GM19238 (cell line): Measurements from ENCODE around the gene RRBP1.

Experiments
- DNase-seq: peaks from one replicate; pipeline ENCODE4 v3.0.0; 2011; ENCODE audit warnings: low spot score; ENCODE audit not compliant: insufficient read length

The RRBP1 gene

DNA sequence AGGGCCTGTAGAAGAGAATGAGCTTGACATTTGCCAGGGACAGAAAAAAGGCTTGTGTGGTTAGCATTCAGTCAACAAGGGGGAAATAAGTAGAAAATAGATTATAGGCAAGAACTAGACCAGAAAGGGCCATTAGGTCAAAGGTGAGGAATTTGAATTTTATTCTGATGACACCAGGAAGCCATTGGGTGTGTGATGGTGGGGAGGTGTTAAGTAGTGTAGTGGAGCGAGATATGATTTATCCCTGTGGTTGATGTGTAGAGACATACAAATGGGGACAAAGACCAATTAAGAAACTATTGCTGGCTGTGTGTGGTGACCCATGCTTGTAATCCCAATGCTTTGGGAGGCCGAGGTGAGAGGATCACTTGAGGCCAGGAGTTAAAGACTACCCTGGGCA, 101.1 kb downstream of the RRBP1 start:
- no peak for DNase-seq

DNA sequence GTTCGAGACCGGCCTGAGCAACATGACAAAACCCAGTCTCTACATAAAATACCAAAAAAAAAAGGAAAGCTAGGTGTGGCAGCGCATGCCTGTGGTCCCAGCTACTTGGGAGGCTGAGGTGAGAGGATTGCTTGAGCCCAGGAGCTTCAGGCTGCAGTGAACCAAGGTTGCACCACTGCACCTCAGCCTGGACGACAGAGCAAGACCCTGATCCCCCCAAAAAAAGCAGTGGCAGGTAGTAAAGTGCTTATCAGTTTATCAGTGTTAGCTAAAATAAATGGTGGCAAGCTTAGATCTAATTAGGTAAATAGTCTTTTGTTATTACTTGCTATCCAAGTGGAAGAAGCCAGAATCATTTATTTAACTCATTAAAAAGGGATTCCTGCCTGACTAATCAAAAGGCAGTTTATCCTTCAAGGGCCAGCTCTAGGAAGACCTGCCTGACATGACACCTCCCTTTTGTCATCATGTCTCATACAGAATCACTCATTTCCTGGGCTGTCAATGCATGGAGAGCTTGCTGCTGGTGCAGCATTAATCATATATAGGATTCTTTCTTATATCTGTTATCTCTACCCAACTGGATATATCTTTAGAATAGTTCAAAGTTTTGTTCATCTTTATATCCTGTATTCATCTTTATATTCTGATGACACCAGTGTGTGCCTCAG, 102.5 kb downstream of the RRBP1 start:
- no peak for DNase-seq

DNA sequence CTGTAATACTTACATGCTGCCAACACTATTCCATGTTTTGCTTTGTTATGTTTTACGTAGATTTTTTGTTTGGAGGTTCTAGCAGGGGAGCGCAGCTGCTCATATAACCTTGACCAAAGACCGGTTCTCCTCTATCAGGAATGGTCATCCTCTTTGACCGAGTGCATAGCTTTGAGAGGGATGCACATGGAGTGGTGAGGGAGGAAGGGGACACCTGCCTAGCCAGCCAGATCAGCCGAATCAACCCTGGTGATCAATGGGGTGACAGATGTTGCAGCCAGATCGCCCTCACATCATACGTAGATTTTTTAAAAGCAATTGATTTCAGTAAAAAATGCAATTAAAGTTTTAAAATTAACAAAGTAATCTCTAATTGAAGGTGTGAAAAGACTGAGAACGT, 105.8 kb downstream of the RRBP1 start:
- DNase-seq = no peak

DNA sequence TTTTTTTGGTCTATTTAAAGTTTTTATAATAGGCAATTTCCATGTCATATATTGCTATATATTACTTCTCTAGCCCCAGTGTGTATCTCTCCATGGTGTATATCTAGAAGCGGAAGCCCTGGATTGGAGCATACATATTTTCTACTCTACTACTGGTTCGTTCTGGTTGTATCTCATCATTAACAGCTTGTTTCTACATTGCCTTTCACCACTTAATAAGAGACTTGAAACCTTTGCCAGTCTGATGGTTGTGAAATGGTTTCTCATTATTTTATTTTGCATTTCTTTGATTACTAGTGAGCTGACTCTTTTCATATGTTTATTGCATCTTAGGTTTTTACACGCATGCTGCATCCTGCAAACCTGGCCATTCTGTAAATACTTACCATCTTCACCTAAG, 108.6 kb downstream of the RRBP1 start:
- DNase-seq = no peak

DNA sequence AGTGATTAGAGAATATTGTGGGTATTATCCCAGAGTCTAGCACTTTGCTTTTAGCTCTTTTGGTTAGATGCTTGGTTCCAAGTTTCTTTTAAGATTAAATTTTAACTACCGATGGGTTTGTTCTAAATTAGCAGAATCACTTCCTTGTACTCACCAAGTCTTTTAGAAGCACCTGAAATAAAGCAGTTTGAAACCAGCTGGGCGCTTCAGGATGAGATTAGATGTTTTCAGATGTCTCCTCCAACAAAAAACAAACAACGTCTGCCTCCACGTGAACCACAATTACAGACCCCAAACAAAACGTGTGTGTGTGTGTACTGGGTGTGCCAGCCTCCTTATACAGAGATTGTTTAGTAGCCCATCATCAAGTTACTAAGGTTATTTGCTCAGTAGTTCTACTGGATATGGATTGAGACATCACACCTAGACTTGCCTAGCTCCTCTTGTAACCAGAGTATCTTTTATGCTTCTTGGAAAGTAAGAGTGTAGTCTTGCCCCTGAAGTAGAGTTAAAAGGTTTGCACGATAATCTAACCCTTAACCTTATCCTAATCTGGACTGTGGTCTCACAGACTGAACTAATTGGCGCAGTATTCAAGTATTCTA, 109.9 kb downstream of the RRBP1 start:
- DNase-seq = no peak

DNA sequence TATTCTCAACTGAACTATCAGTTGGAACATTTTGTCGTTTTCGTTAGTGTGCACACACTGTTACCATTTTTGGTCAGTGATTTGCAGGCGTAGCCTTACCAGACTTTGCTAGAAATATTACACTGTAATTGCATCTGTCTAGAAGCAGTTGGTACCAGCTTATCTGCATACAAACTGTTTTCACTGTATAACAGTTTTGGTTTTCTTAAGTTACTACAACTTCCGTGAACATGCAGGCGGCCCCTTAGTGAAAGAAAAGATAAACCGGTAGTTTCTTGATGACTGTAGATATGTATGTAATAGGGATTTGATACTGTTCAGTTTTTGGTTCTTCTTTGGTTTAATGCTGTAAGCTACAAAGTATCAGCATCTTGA, 110.9 kb downstream of the RRBP1 start:
- no peak for DNase-seq

DNA sequence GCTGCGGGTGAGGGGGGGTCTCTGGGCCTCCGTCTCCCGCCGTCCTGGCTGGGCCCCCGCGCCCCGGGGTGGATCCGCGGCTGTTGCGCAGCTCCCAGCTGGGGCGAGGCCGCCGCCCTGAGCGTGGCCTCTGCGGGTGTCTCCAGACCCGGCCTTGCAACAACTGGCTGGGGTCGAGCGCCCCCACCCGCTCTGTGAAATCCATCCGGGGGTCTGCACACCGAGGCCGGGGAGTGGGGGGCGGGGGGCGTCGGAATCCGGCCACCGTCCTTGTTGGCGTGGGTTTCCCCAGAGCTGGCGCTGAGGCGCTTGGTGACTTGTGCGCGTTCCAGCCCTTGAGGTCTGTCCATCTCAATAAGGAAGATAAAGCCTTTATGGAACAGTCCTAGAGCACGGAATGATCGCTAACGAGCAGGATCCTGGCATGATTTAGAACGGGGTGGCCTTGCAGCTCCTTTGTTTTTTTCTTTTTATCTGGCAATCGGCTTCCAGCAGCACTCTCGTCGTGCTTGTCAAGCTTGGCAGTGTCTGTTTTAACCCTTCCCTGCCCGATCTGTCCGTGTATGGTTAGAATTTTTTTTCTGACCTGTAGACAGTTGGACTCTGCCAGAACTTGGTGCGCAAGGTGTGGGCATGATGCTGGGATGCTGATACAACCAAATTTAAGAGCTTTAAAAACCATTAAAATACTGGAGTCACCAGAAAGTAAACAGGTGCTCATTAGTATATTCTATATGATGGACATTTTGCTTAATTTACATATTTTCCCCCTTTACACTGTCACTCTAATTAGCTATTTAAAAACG, 111.5 kb downstream of the RRBP1 start:
- peak; percentile 21 for DNase-seq

DNA sequence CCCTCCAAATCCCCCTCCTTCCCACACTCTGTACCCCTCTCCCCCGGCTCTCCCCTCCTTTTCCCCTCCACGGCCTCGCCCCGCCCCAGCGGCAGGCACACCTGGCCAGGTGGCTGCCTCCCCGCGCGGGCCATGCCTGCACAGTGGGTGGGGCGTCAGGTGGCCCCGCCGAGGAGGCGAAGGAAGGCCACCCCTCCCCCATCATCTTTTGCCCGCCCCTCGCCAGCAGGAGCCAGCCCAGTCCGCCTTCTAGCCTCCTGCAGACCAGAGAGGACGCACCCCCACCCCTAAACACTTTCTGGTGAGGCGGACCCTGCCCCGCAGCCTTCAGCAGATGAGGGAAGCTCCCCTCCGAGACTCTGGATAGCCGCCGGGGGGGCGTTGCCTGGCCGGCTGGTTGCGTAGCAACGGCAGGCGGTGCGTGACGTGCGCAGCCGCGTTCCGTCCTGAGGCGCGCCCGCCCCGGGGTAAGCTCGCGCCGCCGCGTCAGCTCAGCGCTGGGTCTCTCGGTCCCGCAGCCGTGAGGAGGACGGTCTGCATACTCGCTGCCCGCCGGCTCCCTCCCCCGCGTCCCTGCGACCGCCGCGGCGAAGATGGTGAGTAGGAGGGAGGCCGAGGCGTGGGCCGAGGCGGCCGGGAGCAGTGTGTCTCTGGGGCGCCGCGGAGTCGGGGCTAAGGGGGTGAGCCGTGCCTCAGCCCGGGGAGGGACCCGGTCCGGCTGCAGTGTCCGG, 112.3 kb downstream of the RRBP1 start, which contains the start of gene DSTN:
TSS of gene DSTN (plus strand) at position 460 of the 731 bp plus-strand sequence. CDS start at position 594, 134 bp downstream.
- DNase-seq = peak; percentile 84

DNA sequence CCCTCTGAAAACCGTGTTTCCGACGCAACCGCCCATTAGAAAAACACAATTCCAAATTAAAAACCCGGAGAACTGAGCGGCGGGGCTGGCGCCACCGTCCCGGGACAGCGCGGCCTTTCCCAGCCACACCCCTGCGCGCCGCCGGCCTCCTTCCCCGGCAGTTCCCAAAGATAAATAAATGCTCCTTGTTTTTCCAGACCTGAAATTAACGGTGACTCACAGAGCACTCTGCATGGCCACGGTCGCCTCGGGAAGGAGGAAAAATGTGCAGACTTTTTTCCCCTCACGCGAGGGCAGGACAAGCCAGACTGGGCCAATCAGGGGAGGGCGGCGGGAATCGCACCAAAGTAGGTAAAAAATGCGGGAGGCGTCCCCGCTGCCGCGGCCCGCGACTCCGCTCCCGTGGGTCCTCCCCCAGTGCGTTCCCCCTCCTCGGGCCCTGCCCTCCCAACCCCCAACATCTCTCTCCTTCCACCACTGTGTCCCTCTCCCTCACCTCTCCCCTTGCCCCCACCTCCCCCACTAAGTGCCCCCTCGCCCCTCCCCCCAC, 113.0 kb downstream of the RRBP1 start:
- DNase-seq = no peak

DNA sequence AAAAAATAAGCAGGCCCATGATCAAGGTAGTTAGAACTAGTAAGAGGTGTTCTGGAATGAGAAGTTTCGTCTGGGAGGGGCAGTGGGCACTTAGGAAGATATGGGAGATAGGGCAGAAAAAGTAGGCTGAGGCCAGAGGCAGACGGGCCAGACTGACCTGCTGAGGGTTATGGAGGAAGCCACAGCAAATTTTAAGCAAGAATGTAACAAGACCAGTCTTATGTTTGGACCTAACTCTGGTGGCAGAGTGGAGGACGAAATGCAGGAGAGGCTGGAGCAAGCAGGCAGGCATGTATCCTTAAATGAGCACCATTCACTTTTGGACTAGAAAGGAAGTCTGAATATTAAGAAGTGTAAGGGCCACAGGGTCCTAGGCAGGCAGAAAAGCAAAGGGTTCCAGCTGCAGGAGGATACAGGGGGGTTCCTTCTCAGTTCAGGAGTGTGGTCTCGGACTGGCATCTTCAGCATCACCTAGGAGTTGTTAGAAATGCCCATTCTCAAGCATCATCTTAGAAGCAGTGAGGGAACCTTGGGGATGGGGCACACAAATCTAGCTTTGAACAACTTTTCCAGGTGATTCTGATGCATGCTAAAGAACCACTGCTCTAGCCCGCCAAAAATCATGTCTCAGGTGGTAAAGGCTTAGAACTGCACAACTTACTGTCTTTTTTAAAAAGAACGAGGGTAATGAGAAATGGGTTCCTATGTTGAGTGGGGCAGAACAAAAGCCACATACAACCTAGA, 113.8 kb downstream of the RRBP1 start:
- DNase-seq = no peak

DNA sequence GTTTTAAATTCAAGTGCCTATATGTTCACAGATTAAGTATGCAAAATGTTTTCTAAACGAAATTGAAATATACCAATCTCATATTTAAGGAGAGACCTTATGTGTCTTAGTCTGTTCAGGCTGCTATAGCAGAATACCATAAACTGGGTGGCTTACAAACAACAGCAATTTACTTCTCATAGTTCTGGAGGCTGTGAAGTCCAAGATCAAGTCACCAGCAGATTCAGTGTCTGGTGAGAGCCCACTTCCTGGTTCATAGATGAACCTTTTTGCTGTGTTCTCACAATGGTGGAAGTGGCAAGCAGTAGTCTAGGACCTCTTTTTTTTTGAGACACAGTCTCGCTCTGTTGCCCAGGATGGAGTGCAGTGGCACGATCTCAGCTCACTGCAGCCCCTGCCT, 115.7 kb downstream of the RRBP1 start:
- no peak for DNase-seq

DNA sequence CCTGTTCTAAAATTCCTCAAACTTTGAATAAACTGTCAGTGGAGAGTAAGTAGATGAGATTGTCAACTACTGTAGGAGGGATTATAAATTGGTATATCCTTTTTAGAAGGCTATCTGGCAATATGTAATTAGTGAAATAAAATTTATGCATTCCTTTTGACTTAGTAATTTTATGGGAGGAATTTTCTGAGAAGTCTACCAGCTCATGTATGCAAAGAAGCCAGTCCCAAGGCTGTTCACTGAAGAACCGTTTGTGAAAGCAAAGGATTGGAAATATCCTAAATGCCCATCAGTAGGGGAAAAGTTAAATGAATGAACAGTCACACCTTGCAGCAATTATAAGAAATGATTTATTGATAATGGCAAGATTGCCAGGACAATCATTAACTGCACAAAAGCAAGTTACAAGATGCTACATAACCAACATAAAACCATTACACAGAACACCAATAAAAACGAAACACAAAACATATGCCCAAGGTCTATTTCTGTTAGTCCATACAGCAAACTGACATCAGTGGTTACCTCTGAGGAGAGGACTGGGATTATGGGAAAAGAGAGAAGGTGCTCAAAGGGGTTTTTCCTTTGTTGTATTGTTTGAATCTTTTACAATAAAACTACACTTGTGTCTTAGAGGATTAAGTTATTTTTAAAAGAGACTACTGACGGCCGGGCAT, 116.7 kb downstream of the RRBP1 start:
- DNase-seq = no peak
